ENCODE results near the gene DAB2IP.

DAB2IP gene

DNA sequence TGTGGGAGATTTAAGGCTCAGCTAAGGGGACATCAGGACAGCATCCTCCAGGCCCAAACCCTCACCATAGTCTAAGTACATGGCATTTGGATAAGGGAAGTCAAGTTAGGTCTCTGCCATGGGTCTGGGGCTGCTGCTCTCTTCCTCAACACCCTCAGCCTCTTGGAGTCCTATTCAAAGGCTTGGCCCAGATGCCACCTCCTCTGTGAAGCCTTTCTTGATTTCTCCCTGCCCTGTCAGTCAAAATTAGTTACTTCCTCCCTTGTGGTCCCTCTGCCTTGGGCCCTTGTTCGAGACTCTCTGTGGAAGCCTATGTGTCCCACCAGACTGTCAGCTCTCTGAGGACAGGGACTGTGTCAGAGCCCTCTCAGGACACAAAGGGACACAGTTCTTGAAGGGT, 17.7 kb upstream of the DAB2IP start:
- peak in 1 of 3 donors; percentile 36 for DNase-seq
- H3K36me3 ChIP-seq (ENCODE audit: control insufficient read depth in 4 of 4, insufficient read depth in 4 of 4, low read length in 3 of 4): no peaks in the 10 kb centered on the region
- no peaks in the 10 kb centered on the region for H3K27me3 ChIP-seq (replicated peaks in 2 of 5; ENCODE audit: control insufficient read depth in 4 of 5, insufficient read depth in 5 of 5, low read length in 4 of 5)
- H3K9me3 ChIP-seq (ENCODE audit: control extremely low read depth in 1 of 5, control insufficient read depth in 4 of 5, insufficient read depth in 2 of 5, low read depth in 1 of 5, low read length in 4 of 5): no peaks in the 10 kb centered on the region
- ChIA-PET POLR2A (no interaction called here), CTCF (interaction anchor here (0.9 to 3.6 kb wide), 4 partner anchors 8 to 350 kb away, joined by 3 to 13 read pairs (median 4); no protein-coding TSS in a partner anchor)
- no peak overlapping the region for H3K27ac ChIP-seq (ENCODE audit: insufficient read depth in 1 of 2, low read depth in 1 of 2, low read length in 2 of 2, poor library complexity in 1 of 2, severe bottlenecking in 2 of 2)
- 83% methylated on average over 1 of the region's 1 CpG for WGBS (ENCODE audit: insufficient coverage)
- no peak overlapping the region for H3K4me3 ChIP-seq (ENCODE audit: control insufficient read depth in 1 of 7, extremely low read depth in 1 of 7, insufficient read depth in 4 of 7, low read depth in 2 of 7, low read length in 6 of 7)
- H3K4me1 ChIP-seq (ENCODE audit: control extremely low read depth in 1 of 4, control insufficient read depth in 4 of 4, insufficient read depth in 4 of 4, low read length in 3 of 4): peaks cover 0 to 51% (median 41%) of the 10 kb centered on the region in 4 experiments

GRCh38 chr9:121634329-121635261, 16.8 kb upstream of the DAB2IP start:
- DNase-seq: peak; percentile 38 to 91 (median 83)
- ChIA-PET POLR2A (no interaction called here), CTCF (interaction anchor here (1.3 to 11.2 kb wide), 5 partner anchors 9 to 146 kb away, joined by 3 to 154 read pairs (median 4); no protein-coding TSS in a partner anchor)
- no peaks in the 10 kb centered on the region for H3K27me3 ChIP-seq (replicated peaks in 2 of 5; ENCODE audit: control insufficient read depth in 4 of 5, insufficient read depth in 5 of 5, low read length in 4 of 5)
- H3K27ac ChIP-seq (ENCODE audit: insufficient read depth in 1 of 2, low read depth in 1 of 2, low read length in 2 of 2, poor library complexity in 1 of 2, severe bottlenecking in 2 of 2): no peak overlapping the region
- H3K4me3 ChIP-seq (ENCODE audit: control insufficient read depth in 1 of 7, extremely low read depth in 1 of 7, insufficient read depth in 4 of 7, low read depth in 2 of 7, low read length in 6 of 7): peak overlapping the region in 2 of 7 experiments; percentile 4 to 29
- H3K36me3 ChIP-seq (ENCODE audit: control insufficient read depth in 4 of 4, insufficient read depth in 4 of 4, low read length in 3 of 4): no peaks in the 10 kb centered on the region
- peaks cover 0 to 3% (median 0%) of the 10 kb centered on the region in 5 experiments for H3K9me3 ChIP-seq (ENCODE audit: control extremely low read depth in 1 of 5, control insufficient read depth in 4 of 5, insufficient read depth in 2 of 5, low read depth in 1 of 5, low read length in 4 of 5)
- peaks cover 0 to 51% (median 41%) of the 10 kb centered on the region in 4 experiments for H3K4me1 ChIP-seq (ENCODE audit: control extremely low read depth in 1 of 4, control insufficient read depth in 4 of 4, insufficient read depth in 4 of 4, low read length in 3 of 4)
- 45% methylated on average over 16 of the region's 20 CpGs for WGBS (ENCODE audit: insufficient coverage)

- POLR2A ChIA-PET: no interaction called here
- H3K27me3 ChIP-seq (replicated peaks in 2 of 5; ENCODE audit: control insufficient read depth in 4 of 5, insufficient read depth in 5 of 5, low read length in 4 of 5): no peaks in the 10 kb centered on the region
- H3K27ac ChIP-seq (ENCODE audit: insufficient read depth in 1 of 2, low read depth in 1 of 2, low read length in 2 of 2, poor library complexity in 1 of 2, severe bottlenecking in 2 of 2): no peak overlapping the region
- CTCF ChIA-PET: interaction anchor here (1.3 to 11.2 kb wide), 2 partner anchors 45 to 147 kb away, joined by 3 to 154 read pairs; no protein-coding TSS in a partner anchor
- H3K9me3 ChIP-seq (ENCODE audit: control extremely low read depth in 1 of 5, control insufficient read depth in 4 of 5, insufficient read depth in 2 of 5, low read depth in 1 of 5, low read length in 4 of 5): peaks cover 0 to 3% (median 0%) of the 10 kb centered on the region in 5 experiments
- WGBS (ENCODE audit: insufficient coverage): 82% methylated on average over 6 of the region's 7 CpGs
- DNase-seq: no peak
- no peak overlapping the region for H3K4me3 ChIP-seq (ENCODE audit: control insufficient read depth in 1 of 7, extremely low read depth in 1 of 7, insufficient read depth in 4 of 7, low read depth in 2 of 7, low read length in 6 of 7)
- no peaks in the 10 kb centered on the region for H3K36me3 ChIP-seq (ENCODE audit: control insufficient read depth in 4 of 4, insufficient read depth in 4 of 4, low read length in 3 of 4)
- H3K4me1 ChIP-seq (ENCODE audit: control extremely low read depth in 1 of 4, control insufficient read depth in 4 of 4, insufficient read depth in 4 of 4, low read length in 3 of 4): peaks cover 0 to 51% (median 41%) of the 10 kb centered on the region in 4 experiments
These were observed 16.0 kb upstream of the DAB2IP start for GRCh38 chr9:121635300-121635876.

DNA sequence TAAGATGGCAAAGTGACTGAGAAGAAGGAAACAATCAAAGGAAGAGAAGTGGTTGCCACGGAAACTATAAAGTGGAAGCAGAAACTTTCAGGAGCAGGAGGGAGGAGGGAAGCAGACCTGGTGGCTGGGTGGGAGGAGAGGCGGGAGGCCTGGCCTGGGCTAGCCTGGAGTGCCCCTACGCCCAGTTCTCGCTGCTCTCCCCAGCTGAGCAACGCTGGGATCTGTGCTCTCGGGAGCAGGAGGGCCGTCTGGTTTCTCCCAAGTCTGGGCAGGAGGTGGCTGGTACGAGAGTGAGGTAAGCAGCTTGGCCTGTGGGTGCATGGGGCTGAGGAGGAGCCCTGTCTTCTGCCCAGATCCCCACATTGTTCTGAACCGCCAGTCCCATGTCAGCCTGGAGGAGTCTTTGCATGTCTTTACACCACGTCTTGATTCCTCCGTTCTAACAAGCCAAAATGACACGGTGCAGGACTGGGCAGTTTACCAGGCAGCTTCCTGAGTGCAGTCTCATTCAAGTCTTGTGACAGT, 15.0 kb upstream of the DAB2IP start:
- Histone ChIP-seq H3K9me3 (ENCODE audit: control extremely low read depth in 1 of 5, control insufficient read depth in 4 of 5, insufficient read depth in 2 of 5, low read depth in 1 of 5, low read length in 4 of 5) (peaks cover 0 to 3% (median 0%) of the 10 kb centered on the region in 5 experiments), H3K27ac (ENCODE audit: insufficient read depth in 1 of 2, low read depth in 1 of 2, low read length in 2 of 2, poor library complexity in 1 of 2, severe bottlenecking in 2 of 2) (no peak overlapping the region), H3K4me3 (ENCODE audit: control insufficient read depth in 1 of 7, extremely low read depth in 1 of 7, insufficient read depth in 4 of 7, low read depth in 2 of 7, low read length in 6 of 7) (no peak overlapping the region), H3K36me3 (ENCODE audit: control insufficient read depth in 4 of 4, insufficient read depth in 4 of 4, low read length in 3 of 4) (no peaks in the 10 kb centered on the region), H3K4me1 (ENCODE audit: control extremely low read depth in 1 of 4, control insufficient read depth in 4 of 4, insufficient read depth in 4 of 4, low read length in 3 of 4) (peaks cover 0 to 51% (median 41%) of the 10 kb centered on the region in 4 experiments), H3K27me3 (replicated peaks in 2 of 5; ENCODE audit: control insufficient read depth in 4 of 5, insufficient read depth in 5 of 5, low read length in 4 of 5) (no peaks in the 10 kb centered on the region)
- DNase-seq: peak in 2 of 3 donors; percentile 34 to 48
- ChIA-PET POLR2A (no interaction called here), CTCF (interaction anchor here (1.1 to 11.2 kb wide), 2 partner anchors 17 to 44 kb away, joined by 5 to 154 read pairs; no protein-coding TSS in a partner anchor)
- WGBS (ENCODE audit: insufficient coverage): 70% methylated on average over 7 of the region's 12 CpGs

DNA sequence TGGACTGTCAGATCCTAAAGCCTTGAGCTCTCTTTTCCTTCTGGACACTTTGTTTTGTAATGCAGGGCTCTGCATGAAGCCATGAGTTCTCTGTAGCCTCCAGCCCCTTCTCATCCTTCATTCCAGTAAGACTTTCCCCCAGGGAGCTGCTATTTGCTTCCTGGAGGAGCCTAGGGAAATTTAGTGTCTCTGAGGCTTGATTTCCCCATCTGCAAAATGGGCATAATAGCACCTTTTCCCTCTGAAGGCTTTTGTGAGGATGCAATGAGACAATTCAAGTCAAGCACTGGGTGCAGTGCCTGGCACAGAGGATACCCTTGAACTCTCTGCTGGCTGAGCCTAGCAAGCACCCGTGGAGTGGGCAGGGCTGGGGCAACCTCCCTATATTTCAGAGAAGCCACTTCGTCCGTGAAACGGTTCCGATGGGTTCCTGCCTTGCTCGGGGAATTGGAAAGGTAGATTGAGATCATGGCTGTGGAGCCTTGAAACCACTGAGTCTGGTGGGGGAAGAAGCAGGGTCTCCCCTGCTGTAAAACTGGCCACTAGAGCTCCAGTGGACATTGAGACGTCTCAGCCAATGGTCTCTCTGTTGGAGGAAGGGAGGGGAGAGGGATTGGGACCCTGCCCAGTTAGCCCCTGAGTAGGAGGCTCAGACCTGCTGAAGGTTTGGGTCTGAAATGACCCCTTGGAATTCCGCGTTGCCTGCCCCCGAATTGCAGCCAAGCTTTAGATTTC, 14.3 kb upstream of the DAB2IP start:
- Histone ChIP-seq H3K9me3 (ENCODE audit: control extremely low read depth in 1 of 5, control insufficient read depth in 4 of 5, insufficient read depth in 2 of 5, low read depth in 1 of 5, low read length in 4 of 5) (peaks cover 0 to 3% (median 0%) of the 10 kb centered on the region in 5 experiments), H3K27ac (ENCODE audit: insufficient read depth in 1 of 2, low read depth in 1 of 2, low read length in 2 of 2, poor library complexity in 1 of 2, severe bottlenecking in 2 of 2) (no peak overlapping the region), H3K4me1 (ENCODE audit: control extremely low read depth in 1 of 4, control insufficient read depth in 4 of 4, insufficient read depth in 4 of 4, low read length in 3 of 4) (peaks cover 0 to 51% (median 41%) of the 10 kb centered on the region in 4 experiments), H3K4me3 (ENCODE audit: control insufficient read depth in 1 of 7, extremely low read depth in 1 of 7, insufficient read depth in 4 of 7, low read depth in 2 of 7, low read length in 6 of 7) (no peak overlapping the region), H3K36me3 (ENCODE audit: control insufficient read depth in 4 of 4, insufficient read depth in 4 of 4, low read length in 3 of 4) (no peaks in the 10 kb centered on the region), H3K27me3 (replicated peaks in 2 of 5; ENCODE audit: control insufficient read depth in 4 of 5, insufficient read depth in 5 of 5, low read length in 4 of 5) (no peaks in the 10 kb centered on the region)
- POLR2A ChIA-PET: no interaction called here
- DNase-seq: no peak
- WGBS (ENCODE audit: insufficient coverage): 83% methylated on average over 10 of the region's 10 CpGs
- CTCF ChIA-PET: interaction anchor here (1.1 to 11.2 kb wide), 3 partner anchors 17 to 43 kb away, joined by 3 to 154 read pairs (median 5); no protein-coding TSS in a partner anchor

DNA sequence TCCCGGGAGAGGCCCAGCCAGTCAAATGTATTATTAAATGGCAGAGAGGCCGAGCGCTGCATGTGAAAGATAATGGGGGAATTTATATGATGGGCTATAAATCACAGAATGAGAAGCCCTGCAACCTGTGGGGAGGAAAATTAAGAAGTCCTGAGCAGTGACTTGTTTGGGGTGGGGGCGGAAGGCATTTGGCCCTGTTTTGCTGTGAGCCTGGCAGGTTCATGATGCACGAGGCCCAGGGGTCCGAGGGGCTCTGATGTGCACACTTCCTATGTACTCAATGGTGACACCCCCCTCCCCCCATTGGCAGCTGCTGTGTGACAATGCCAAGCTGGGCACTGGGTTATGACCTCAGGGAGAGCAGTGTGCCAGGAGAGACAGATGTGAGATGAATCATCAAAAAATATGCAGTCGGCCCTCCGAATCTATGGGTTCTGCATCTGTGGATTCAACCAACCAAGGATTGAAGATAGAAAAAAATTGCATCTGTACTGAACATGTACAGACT, 13.7 kb upstream of the DAB2IP start:
- Histone ChIP-seq H3K27ac (ENCODE audit: insufficient read depth in 1 of 2, low read depth in 1 of 2, low read length in 2 of 2, poor library complexity in 1 of 2, severe bottlenecking in 2 of 2) (no peak overlapping the region), H3K36me3 (ENCODE audit: control insufficient read depth in 4 of 4, insufficient read depth in 4 of 4, low read length in 3 of 4) (no peaks in the 10 kb centered on the region), H3K4me1 (ENCODE audit: control extremely low read depth in 1 of 4, control insufficient read depth in 4 of 4, insufficient read depth in 4 of 4, low read length in 3 of 4) (peaks cover 0 to 51% (median 41%) of the 10 kb centered on the region in 4 experiments), H3K27me3 (replicated peaks in 2 of 5; ENCODE audit: control insufficient read depth in 4 of 5, insufficient read depth in 5 of 5, low read length in 4 of 5) (no peaks in the 10 kb centered on the region), H3K4me3 (ENCODE audit: control insufficient read depth in 1 of 7, extremely low read depth in 1 of 7, insufficient read depth in 4 of 7, low read depth in 2 of 7, low read length in 6 of 7) (no peak overlapping the region), H3K9me3 (ENCODE audit: control extremely low read depth in 1 of 5, control insufficient read depth in 4 of 5, insufficient read depth in 2 of 5, low read depth in 1 of 5, low read length in 4 of 5) (peaks cover 0 to 3% (median 0%) of the 10 kb centered on the region in 5 experiments)
- WGBS (ENCODE audit: insufficient coverage): 17% methylated on average over 7 of the region's 8 CpGs
- ChIA-PET POLR2A (no interaction called here), CTCF (interaction anchor here (1.2 to 11.2 kb wide), 5 partner anchors 8 to 42 kb away, joined by 3 to 154 read pairs (median 5); no protein-coding TSS in a partner anchor)
- DNase-seq: peak; percentile 75 to 94 (median 93)
